ENCODE data around the gene RASL12.

Gene RASL12

DNA sequence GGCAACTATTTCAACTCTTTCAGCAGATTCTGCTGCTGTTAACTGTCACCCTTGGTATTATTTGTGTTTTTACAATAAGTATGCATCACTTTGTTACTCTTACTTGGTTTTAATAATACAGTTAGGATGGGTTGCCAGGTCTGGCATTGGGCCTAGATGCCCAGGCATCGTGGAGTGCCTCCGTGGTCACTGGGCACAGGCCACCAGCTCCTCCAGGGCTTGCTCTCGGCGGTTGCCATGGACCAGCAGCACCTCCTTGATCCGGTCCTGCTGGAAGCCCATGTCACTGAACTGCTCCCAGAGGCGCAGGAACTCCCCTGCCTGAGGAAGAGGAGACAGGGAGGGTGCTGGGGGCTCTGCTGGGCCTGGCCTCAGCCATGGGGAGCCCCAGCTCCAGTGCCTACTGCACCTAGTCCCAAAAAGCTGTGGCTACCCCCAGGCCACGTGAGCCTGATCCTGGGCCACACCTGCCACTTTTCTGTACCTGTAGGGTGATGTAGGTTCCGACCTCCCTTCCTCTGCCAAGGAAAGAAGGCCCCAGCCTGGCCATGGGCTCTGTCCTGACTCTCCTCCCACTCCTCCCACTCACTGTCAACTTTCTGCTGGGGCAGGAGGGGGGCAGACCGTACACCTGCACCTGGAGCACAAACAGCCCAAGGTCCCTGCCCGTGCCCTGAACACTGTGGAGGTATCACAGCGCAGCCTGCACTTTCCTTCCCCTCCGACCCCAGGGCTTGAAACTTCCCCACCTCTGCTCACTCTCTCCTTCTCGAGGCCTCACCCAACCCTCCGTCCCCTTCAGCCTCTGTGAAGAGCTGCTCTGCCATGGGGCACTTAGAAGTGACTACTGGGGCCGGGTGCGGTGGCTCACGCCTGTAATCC is 25.4 kb upstream of the RASL12 start:
- no peak for DNase-seq (ENCODE audit: extremely low read depth in 1 of 2, low read depth in 1 of 2)

DNA sequence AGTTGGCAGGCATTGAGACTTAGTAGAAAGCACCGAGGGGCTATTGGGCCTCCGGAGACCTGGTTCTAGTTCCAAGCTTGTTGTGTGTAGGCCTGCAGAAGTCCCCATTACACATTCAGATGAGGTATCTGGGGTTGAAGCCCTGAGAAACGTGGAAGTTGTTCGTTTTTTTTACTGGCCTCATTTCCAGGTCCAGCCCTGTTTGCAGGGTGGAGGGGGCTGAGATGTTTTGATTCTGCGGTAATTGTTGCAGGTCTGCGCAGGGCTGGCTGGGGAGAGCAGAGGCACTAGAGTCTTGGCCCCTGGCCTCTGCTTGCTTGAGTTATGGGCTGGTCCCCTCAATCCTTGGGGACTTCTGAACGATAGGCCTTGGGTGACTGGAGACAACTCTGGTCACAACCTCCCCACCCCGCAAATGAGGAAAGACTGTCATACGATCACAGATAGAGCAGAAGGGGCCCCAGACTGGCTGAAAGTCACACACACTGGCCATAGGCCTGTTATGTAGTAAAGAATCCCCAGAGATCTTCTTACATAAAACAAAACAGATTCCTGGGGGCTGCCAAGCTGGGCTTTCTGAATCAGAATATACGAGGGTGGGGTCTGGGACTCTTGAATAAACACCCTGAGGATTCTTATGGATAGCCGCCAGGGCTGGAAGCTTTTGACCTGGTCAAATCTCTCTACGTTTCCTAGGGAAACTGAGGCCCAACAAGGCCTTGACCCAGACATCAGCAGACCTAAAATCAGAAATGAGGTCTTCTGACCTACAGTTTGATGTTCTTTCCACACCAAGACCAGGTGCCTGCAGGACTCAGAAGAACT is 24.4 kb upstream of the RASL12 start:
- no peak for DNase-seq (ENCODE audit: extremely low read depth in 1 of 2, low read depth in 1 of 2)

DNA sequence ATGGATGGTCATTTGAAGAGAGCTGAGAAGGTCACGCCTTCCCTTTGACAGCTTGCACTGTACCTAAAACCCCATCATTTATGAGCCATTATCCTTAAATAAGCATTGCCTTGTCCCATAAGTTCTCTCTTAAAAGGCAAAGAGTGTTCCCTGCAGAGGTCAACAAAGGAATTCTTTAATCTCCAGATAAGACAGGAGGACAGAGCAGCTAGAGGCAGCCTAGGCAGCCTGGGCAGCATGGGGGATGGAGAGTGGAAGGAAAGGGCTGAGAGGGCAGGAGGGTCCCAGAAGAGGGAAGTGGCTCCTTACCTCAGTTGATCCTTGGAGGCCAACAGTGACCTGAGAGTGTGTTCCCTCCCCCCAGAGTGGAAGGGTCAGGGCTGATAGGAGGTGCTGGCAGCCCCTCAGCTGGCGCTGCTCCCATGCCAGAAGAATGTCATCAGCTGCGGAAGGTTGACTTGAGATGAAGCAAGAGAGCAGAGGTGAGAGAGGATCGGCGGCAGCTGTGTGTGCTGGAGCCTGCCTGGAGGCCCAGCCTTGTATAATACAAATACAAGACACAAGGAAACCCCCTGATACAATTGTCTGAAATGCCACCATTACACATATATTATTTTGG is 21.5 kb upstream of the RASL12 start:
- DNase-seq (ENCODE audit: extremely low read depth in 1 of 2, low read depth in 1 of 2) = no peak

DNA sequence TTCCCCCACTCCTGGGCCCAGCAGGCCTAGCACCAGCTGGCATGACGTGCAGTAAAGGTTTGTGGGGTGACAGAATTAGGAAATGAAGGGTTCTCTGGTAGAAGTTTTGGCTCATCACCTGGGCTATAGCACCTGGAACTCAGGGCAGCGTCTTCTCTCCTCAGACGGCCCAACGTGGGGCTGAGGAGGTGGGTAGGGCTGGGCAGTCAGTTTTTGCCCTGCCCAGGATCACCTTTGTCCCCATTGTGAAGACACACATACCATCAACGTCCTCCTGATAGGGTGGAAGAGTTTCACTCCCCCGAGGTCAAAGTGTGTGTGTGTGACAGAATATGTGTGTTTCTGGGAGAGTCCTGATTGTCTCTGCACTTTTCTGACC is 20.8 kb upstream of the RASL12 start:
- DNase-seq (ENCODE audit: extremely low read depth in 1 of 2, low read depth in 1 of 2) = no peak

DNA sequence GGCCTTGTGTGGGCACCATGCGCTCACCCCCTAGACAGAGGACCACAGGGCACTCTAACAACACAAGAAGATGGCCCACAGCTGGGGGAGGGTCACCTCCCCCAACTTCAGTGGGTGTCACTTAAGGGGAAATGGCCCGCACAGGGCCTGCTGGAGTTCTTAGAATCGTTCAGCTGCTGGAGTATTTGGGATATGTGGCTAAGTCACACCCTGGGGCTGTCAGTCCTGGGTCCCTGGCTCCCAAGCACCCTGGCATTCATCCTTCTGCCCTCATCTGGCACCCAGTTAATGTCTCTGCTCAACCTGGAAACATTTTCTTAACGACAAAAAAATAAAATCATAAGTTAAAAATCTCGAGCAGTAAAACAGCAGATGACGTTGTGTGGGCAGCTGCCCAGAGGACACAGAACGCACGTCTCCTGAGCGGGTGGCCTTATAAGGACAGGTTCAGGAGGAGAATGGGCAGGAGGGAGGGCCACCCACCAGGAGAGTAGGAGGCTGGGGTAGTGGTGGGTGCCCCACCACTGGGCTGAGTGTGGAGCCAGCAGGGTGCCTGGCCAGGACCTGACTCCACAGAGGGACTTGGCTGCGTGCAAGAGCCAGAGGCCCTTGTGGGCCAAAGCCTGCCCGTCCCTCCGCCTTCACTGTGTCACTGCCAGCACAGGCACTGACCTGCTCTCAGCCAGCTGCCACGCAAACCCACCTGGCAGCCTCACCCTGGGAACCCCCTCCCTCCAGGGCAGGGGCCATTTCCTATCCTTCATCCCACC is 20.3 kb upstream of the RASL12 start:
- DNase-seq (ENCODE audit: extremely low read depth in 1 of 2, low read depth in 1 of 2) = no peak

GRCh38 chr15:65087411-65087810 is 19.6 kb upstream of the RASL12 start:
- no peak for DNase-seq (ENCODE audit: extremely low read depth in 1 of 2, low read depth in 1 of 2)

GRCh38 chr15:65086680-65087111 is 18.9 kb upstream of the RASL12 start:
- no peak for DNase-seq (ENCODE audit: extremely low read depth in 1 of 2, low read depth in 1 of 2)

- DNase-seq (ENCODE audit: extremely low read depth in 1 of 2, low read depth in 1 of 2) = no peak
These were observed 18.3 kb upstream of the RASL12 start for GRCh38 chr15:65085990-65086679.

DNA sequence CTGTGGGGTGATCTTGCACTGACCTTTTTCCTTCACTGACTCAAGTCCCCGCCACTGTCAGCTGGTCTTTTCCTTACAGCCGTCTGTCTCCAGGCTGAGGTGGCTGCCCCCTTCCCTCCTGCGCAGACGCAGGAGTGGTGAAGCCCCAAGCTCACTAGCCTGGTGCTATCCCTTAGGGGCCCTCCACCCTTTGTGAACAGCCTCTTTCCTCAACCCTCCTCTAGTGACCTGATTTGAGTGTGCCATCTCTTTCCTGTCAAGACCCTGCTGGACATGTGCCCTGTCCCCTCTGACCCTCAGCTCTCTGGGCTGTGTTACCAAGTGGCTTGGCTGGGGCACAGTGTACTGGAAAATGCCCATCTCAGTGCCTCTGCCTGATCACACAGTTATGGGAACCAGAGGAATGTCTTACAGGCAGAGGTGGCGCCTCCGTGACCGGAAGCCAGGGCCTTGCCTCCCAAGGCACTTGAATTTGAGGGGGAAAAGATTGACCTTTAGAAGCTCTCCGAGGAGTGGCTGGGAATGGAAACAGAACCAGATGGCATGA is 17.5 kb upstream of the RASL12 start:
- DNase-seq (ENCODE audit: extremely low read depth in 1 of 2, low read depth in 1 of 2) = no peak

DNA sequence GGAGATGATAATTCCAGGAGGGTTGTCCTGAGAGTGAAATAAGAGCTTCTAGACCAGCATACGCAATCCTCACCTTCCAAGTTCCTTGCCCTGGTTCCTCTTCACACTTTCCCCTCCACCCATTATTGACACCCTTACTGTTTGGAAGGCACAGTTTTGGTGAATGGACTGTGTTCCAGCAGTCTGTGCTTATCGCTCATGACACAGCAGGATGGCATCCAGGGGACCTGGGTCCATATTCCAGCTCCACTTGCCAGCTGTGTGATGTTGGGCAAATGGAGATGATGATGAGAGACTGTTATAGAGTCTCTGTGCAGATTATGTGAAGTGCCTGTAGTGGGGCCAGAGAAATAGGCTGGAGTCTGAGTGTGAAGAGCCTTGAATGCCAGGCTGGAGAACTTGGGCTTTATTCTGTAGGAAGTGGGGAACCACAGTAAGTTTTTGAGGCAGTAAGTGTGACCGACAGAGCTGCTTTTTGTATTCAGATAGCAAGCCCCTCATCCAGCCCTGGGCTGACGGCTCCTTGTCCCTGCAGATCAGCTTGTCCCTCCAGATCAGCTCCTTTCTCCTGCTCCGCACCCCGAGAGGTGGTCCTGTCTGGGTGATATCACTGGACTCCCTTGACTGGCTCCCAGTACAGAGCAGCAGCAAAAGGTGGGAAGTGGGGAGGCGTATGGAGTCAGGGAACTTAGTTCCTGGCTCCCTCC is 16.9 kb upstream of the RASL12 start:
- no peak for DNase-seq (ENCODE audit: extremely low read depth in 1 of 2, low read depth in 1 of 2)

- DNase-seq (ENCODE audit: extremely low read depth in 1 of 2, low read depth in 1 of 2) = no peak
These were observed 15.5 kb upstream of the RASL12 start for GRCh38 chr15:65083262-65083701.

DNA sequence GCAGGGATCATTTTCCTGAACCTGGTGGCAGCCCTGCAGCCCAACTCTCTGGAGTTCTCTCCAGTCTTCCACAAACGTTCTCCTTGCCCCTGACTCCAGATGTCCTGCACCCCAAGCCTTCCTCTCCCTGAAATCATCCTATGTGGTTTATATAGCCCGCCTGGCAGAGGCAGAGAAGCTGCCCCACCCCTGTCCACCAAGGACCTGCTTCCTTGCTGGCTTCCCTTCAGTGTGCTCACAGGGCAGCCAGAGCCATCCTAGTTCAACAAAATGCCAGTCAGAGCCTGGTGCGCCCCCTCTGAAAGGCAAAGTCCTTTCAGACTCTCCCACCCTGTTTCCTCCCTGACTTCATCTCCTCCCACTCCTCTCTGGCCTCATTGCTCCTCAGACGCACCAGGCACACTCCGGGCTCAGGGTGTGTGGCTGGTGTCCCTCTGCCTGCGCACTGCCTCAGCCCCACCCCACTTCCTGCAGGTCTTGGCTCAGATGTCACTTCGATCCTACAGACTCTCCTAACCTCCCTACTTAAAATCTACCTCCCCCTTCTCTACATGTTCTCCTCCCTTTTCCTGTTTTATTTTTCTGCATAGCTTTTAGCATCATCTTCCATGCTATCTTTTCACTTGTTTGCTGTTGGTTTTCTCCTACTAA is 14.6 kb upstream of the RASL12 start:
- no peak for DNase-seq (ENCODE audit: extremely low read depth in 1 of 2, low read depth in 1 of 2)

- DNase-seq (ENCODE audit: extremely low read depth in 1 of 2, low read depth in 1 of 2) = no peak
These were observed 14.0 kb upstream of the RASL12 start for GRCh38 chr15:65081758-65082157.

- DNase-seq (ENCODE audit: extremely low read depth in 1 of 2, low read depth in 1 of 2) = no peak
These were observed 13.5 kb upstream of the RASL12 start for GRCh38 chr15:65081270-65081669.

DNA sequence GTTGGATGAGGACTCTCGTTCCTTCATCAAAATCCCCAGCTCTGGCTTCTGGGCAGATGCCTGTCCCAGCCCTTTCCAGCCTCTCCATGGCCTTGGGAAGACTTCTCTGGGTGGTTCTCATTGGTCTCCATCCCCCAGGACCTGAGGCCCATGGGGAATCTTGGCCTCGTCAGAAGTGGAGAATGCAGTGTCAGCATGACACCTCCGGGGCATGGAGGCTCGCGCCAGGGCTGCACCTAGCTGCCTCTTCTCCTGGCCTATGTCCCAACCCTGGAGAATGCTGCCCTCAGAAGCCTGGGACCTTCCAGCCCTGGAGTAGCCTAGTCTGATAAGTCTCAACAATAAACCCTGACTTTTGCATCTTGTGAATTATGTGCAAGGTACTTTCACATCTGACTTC is 11.8 kb upstream of the RASL12 start:
- no peak for DNase-seq (ENCODE audit: extremely low read depth in 1 of 2, low read depth in 1 of 2)

GRCh38 chr15:65077981-65078352 is 10.2 kb upstream of the RASL12 start:
- DNase-seq (ENCODE audit: extremely low read depth in 1 of 2, low read depth in 1 of 2) = peak in 1 of 2 donors; percentile 12

DNA sequence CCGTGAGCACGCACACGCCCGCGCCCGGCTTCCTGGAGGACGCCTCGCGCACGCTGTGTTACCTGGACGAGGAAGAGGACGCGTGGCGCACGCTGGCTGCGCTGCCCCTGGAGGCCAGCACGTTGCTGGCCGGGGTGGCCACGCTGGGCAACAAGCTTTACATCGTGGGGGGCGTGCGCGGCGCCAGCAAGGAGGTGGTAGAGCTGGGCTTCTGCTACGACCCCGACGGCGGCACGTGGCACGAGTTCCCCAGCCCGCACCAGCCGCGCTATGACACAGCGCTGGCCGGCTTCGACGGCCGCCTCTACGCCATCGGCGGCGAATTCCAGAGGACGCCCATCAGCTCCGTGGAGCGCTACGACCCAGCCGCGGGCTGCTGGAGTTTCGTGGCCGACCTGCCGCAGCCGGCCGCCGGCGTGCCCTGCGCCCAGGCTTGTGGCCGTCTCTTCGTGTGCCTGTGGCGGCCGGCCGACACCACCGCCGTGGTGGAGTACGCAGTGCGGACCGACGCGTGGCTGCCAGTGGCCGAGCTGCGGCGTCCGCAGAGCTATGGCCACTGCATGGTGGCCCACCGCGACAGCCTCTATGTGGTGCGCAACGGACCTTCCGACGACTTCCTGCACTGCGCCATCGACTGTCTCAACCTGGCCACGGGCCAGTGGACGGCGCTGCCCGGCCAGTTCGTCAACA is 9.6 kb upstream of the RASL12 start:
- no peak for DNase-seq (ENCODE audit: extremely low read depth in 1 of 2, low read depth in 1 of 2)

All from activated CD8-positive, alpha-beta memory T cell treated with anti-CD3 and anti-CD28 coated beads for 1 hour (primary cell).